HEK293 (cell line): ENCODE data around the gene TMEM132A.

ENCODE experiments used
- TF ChIP-seq, protein P1 (sequence below): fragments of 450-650 bp; formaldehyde crosslinking; IDR thresholded peaks from 2 replicates; pipeline ENCODE4 v1.5.1; 2016; ENCODE audit warnings: missing biosample characterization, missing genetic modification characterization
- TF ChIP-seq, protein P2 (sequence below): fragments of 450-650 bp; formaldehyde crosslinking; optimal IDR thresholded peaks from 2 replicates; pipeline ENCODE3; 2016; ENCODE audit warnings: missing biosample characterization, mild to moderate bottlenecking, missing genetic modification characterization

DNA sequence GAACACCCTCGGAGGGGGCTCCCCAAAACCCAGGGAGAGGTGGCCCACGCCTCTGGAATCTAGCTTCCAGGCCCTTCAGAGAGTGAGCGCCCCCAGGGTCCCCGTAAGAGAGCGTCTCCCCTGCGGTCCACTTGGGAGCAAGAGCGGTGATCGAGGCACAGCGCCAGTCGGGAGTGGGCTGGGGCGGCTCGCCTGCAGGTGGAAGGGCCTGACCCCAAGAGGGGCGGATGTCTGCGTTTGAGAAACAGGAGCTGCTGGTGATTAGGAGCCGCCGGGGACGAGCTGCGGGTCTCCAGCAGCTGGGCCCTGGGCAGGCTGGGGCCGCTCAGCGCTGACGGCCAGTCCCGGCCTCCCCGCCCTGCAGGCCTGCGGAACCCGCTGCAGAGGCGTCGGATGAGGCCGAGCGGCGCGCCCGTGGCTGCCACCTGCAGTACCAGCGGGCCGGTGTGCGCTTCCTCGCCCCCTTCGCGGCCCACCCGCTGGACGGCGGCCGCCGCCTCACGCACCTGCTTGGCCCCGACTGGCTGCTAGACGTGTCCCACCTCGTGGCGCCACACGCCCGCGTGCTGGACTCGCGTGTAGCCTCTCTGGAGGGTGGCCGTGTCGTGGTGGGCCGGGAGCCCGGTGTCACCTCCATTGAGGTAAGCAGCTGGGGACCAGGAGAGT lies 10.0 kb downstream of the TMEM132A start:
- TF ChIP-seq, protein P1, sequence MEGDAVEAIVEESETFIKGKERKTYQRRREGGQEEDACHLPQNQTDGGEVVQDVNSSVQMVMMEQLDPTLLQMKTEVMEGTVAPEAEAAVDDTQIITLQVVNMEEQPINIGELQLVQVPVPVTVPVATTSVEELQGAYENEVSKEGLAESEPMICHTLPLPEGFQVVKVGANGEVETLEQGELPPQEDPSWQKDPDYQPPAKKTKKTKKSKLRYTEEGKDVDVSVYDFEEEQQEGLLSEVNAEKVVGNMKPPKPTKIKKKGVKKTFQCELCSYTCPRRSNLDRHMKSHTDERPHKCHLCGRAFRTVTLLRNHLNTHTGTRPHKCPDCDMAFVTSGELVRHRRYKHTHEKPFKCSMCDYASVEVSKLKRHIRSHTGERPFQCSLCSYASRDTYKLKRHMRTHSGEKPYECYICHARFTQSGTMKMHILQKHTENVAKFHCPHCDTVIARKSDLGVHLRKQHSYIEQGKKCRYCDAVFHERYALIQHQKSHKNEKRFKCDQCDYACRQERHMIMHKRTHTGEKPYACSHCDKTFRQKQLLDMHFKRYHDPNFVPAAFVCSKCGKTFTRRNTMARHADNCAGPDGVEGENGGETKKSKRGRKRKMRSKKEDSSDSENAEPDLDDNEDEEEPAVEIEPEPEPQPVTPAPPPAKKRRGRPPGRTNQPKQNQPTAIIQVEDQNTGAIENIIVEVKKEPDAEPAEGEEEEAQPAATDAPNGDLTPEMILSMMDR: no peak
- TF ChIP-seq, protein P2, sequence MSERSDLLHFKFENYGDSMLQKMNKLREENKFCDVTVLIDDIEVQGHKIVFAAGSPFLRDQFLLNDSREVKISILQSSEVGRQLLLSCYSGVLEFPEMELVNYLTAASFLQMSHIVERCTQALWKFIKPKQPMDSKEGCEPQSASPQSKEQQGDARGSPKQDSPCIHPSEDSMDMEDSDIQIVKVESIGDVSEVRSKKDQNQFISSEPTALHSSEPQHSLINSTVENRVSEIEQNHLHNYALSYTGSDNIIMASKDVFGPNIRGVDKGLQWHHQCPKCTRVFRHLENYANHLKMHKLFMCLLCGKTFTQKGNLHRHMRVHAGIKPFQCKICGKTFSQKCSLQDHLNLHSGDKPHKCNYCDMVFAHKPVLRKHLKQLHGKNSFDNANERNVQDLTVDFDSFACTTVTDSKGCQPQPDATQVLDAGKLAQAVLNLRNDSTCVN (tag by site-specific recombination): no peak
